ENCODE results near the gene PPHLN1. TPM values are rescaled to one million over a fixed set of nuclear protein-coding genes. Genes with fewer than 3 reads are reported as not detected.
A peak's percentile ranks its signal among the peaks of the same experiment; 100 is the strongest.

The PPHLN1 gene
- total RNA-seq, 2 donors from 2014 or later = 52.1 to 54.7 TPM

DNA sequence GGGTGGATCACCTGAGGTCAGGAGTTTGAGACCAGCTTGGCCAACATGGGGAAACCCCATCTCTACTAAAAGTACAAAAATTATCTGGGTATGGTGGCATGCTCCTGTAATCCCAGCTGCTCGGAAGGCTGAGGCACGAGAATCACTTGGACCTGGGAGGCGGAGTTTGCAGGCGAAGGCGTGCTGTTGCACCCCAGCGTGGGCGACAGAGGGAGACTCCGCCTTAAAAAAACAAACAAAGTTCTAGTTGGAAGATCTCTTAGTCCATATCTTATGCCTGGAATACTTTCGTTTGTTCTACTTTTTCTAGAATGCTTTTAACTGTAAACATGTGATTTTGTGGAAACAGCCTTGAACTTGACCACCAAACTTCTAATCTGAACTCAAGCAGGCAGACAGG is 38.7 kb downstream of the PPHLN1 start:
- no peak for DNase-seq (ENCODE audit: low spot score)
- H3K9me3 ChIP-seq = no peaks in the 10 kb centered on the region
- H3K4me1 ChIP-seq (replicated peaks) = no peaks in the 10 kb centered on the region
- H3K36me3 ChIP-seq = no peaks in the 10 kb centered on the region
- 81% methylated on average over 9 of the region's 9 CpGs for WGBS
- intact Hi-C loops (cut with DNase I) = no loop called here
- TF ChIP-seq POLR2A (IDR thresholded peaks at IDR 0.05) (no peak), POLR2AphosphoS5 (IDR thresholded peaks at IDR 0.05) (no peak)
- TF ChIP-seq, protein P1, sequence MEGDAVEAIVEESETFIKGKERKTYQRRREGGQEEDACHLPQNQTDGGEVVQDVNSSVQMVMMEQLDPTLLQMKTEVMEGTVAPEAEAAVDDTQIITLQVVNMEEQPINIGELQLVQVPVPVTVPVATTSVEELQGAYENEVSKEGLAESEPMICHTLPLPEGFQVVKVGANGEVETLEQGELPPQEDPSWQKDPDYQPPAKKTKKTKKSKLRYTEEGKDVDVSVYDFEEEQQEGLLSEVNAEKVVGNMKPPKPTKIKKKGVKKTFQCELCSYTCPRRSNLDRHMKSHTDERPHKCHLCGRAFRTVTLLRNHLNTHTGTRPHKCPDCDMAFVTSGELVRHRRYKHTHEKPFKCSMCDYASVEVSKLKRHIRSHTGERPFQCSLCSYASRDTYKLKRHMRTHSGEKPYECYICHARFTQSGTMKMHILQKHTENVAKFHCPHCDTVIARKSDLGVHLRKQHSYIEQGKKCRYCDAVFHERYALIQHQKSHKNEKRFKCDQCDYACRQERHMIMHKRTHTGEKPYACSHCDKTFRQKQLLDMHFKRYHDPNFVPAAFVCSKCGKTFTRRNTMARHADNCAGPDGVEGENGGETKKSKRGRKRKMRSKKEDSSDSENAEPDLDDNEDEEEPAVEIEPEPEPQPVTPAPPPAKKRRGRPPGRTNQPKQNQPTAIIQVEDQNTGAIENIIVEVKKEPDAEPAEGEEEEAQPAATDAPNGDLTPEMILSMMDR (IDR thresholded peaks at IDR 0.05) = no peak
- H3K27me3 ChIP-seq (replicated peaks; ENCODE audit: insufficient read depth) = no peaks in the 10 kb centered on the region
- no peak overlapping the region for H3K27ac ChIP-seq
- H3K4me3 ChIP-seq = no peak overlapping the region

DNA sequence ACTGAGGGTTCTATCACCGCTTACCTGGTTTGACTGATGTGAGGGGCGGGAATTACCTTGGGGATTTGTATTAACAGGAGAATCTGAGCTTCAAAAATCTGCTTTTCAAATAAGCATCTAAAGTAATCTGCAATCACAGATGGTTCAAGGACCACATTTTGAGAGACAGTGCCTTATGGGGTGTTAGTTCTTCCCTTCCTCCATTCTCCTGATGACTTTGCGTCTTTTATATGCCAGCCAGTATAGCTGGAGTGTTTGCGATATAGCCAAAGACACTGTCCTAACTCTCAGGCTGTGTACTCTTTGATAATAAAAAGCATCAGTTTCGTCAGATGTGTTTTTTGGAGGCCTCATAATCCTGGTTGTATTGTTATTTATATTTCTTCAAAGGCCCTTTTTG is 39.5 kb downstream of the PPHLN1 start:
- Histone ChIP-seq H3K36me3 (no peaks in the 10 kb centered on the region), H3K9me3 (no peaks in the 10 kb centered on the region), H3K4me1 (replicated peaks) (no peaks in the 10 kb centered on the region), H3K27me3 (replicated peaks; ENCODE audit: insufficient read depth) (no peaks in the 10 kb centered on the region), H3K4me3 (no peak overlapping the region), H3K27ac (no peak overlapping the region)
- intact Hi-C loops (cut with DNase I) = no loop called here
- WGBS = 92% methylated on average over 5 of the region's 5 CpGs
- DNase-seq (ENCODE audit: low spot score) = no peak
- TF ChIP-seq POLR2A (IDR thresholded peaks at IDR 0.05) (no peak), POLR2AphosphoS5 (IDR thresholded peaks at IDR 0.05) (no peak)
- TF ChIP-seq, protein P1 (IDR thresholded peaks at IDR 0.05) = no peak

DNA sequence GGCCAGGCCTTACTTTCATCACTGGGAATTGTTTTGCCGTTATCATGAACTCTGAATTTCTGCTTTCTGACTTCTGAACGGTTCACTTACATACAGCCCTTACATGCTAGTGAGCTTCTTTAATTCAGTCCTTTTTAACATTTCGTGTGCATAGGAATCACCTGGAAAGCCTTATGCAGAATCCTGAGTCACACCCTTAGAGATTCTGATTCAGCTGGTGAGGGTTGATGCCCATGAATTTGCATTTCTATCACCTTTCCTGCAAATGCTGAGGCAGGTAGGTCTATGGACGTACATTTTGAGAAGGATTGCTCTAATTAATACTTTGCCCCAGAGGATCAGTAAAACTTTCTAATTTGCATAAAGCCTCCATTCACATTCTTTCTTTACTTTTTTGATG is 44.0 kb downstream of the PPHLN1 start:
- no peaks in the 10 kb centered on the region for H3K27me3 ChIP-seq (replicated peaks; ENCODE audit: insufficient read depth)
- no peaks in the 10 kb centered on the region for H3K4me1 ChIP-seq (replicated peaks)
- H3K36me3 ChIP-seq = no peaks in the 10 kb centered on the region
- whole genome bisulfite sequencing = 86% methylated on average over 4 of the region's 4 CpGs
- TF ChIP-seq POLR2A (IDR thresholded peaks at IDR 0.05) (no peak), POLR2AphosphoS5 (IDR thresholded peaks at IDR 0.05) (no peak)
- TF ChIP-seq, protein P1 (IDR thresholded peaks at IDR 0.05) = no peak
- no peaks in the 10 kb centered on the region for H3K9me3 ChIP-seq
- H3K4me3 ChIP-seq = no peak overlapping the region
- intact Hi-C loops (cut with DNase I) = loop anchor here (2.0 kb wide), 1 partner anchor 33 kb away; no protein-coding TSS in a partner anchor
- no peak overlapping the region for H3K27ac ChIP-seq
- DNase-seq (ENCODE audit: low spot score) = no peak

DNA sequence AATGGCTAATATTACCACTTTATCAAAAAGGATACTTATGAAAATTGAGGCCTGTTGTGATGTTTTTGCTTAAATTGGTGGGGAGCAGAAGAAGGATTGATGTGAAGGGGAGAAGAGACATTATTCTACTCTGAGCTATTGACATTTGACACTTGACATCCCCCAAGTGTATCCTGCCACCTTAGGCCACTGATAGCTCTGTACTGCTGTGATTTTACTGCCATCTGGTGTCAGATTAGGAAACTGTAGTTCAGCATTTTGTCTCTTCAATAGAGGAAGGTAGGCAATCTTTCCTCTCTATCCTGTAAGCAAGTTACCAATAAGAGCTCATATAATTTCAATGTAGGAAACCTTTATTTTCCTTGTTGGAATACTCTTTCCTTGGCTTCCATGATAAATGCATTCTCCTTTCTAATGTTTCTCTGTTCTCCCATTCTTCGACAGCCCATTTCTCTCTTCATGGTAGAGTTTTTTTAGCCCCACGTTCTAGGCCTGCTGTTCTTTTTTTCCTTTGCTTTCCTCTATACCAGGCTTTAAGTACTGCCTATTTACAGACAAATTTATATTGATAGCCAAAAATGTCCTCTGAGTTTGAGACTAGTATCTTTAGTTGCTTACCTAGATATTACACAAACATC is 46.3 kb downstream of the PPHLN1 start:
- H3K27me3 ChIP-seq (replicated peaks; ENCODE audit: insufficient read depth) = no peaks in the 10 kb centered on the region
- H3K4me3 ChIP-seq = no peak overlapping the region
- intact Hi-C loops (cut with DNase I) = no loop called here
- H3K36me3 ChIP-seq = no peaks in the 10 kb centered on the region
- no peaks in the 10 kb centered on the region for H3K4me1 ChIP-seq (replicated peaks)
- WGBS = 96% methylated on average over 2 of the region's 2 CpGs
- H3K27ac ChIP-seq = no peak overlapping the region
- DNase-seq (ENCODE audit: low spot score) = no peak
- no peaks in the 10 kb centered on the region for H3K9me3 ChIP-seq
- TF ChIP-seq POLR2AphosphoS5 (IDR thresholded peaks at IDR 0.05) = no peak
- TF ChIP-seq POLR2A (IDR thresholded peaks at IDR 0.05) = no peak
- TF ChIP-seq, protein P1 (IDR thresholded peaks at IDR 0.05) = peak in 3 of 4 experiments; percentile 45 to 61 (median 56)

DNA sequence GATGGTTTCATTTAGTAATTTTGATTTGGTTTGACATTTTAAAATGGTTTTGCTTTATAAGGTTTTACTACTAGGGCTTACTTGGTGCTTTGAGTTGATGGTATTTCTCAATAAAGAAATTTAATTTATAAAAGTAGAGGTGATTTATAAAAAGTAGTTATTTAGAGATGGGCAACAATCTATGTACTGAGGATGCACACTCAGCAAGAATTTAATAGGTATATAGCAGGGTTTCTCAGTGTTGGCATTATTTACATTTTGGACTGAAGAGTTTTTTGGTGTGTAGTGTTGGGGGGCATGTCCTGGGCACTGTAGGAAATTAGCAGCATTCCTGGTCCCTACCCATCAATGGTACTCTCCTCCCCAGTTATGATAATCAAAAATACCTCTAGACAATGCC is 47.7 kb downstream of the PPHLN1 start:
- intact Hi-C loops (cut with DNase I) = no loop called here
- no peaks in the 10 kb centered on the region for H3K9me3 ChIP-seq
- DNase-seq (ENCODE audit: low spot score) = no peak
- TF ChIP-seq, protein P1 (IDR thresholded peaks at IDR 0.05) = no peak
- no peak for TF ChIP-seq POLR2AphosphoS5 (IDR thresholded peaks at IDR 0.05)
- TF ChIP-seq POLR2A (IDR thresholded peaks at IDR 0.05) = no peak
- no peak overlapping the region for H3K4me3 ChIP-seq
- H3K27ac ChIP-seq = no peak overlapping the region
- H3K36me3 ChIP-seq = no peaks in the 10 kb centered on the region
- H3K27me3 ChIP-seq (replicated peaks; ENCODE audit: insufficient read depth) = no peaks in the 10 kb centered on the region
- no peaks in the 10 kb centered on the region for H3K4me1 ChIP-seq (replicated peaks)
